Smooth muscle cell (in vitro differentiated cells): ENCODE results near the gene PKHD1. TPM values are rescaled to one million over a fixed set of nuclear protein-coding genes. Genes with fewer than 3 reads are reported as not detected.

ENCODE experiments used
- DNase-seq: peaks from one replicate; lab custom pipeline; 2025; ENCODE audit not compliant: unreplicated experiment; lab: John Stamatoyannopoulos, UW
- H2AFZ ChIP-seq: fragments of 200-600 bp; sonication (generic); 2 replicates; pipeline ENCODE4 v1.6.0; 2016; ENCODE audit warnings: antibody characterized with exemption, low read depth, mild to moderate bottlenecking
- H3F3A ChIP-seq: fragments of 200-600 bp; sonication (generic); 2 replicates; pipeline ENCODE4 v1.6.0; 2017; ENCODE audit warnings: antibody characterized with exemption, low read depth
- H3K27ac ChIP-seq: fragments of 200-600 bp; sonication (generic); 2 replicates; pipeline ENCODE4 v1.5.1; 2016; ENCODE audit warnings: low read depth, mild to moderate bottlenecking
- H3K27me3 ChIP-seq: fragments of 200-600 bp; sonication (generic); 2 replicates; pipeline ENCODE4 v1.6.1; 2016; ENCODE audit warnings: low read depth, mild to moderate bottlenecking
- H3K36me3 ChIP-seq: fragments of 200-600 bp; sonication (generic); 2 replicates; pipeline ENCODE4 v1.5.1; 2016; ENCODE audit warnings: low read depth
- H3K4me1 ChIP-seq: fragments of 200-600 bp; sonication (generic); 2 replicates; pipeline ENCODE4 v1.5.1; 2016; ENCODE audit warnings: low read depth
- H3K4me2 ChIP-seq: fragments of 200-600 bp; sonication (generic); 2 replicates; pipeline ENCODE4 v1.6.0; 2016; ENCODE audit warnings: mild to moderate bottlenecking
- H3K4me3 ChIP-seq: fragments of 200-600 bp; sonication (generic); 2 replicates; pipeline ENCODE4 v1.5.1; 2016; ENCODE audit warnings: mild to moderate bottlenecking
- H3K79me2 ChIP-seq: fragments of 200-600 bp; sonication (generic); 2 replicates; pipeline ENCODE4 v1.6.0; 2016; ENCODE audit warnings: low read depth, mild to moderate bottlenecking
- H3K9ac ChIP-seq: fragments of 200-600 bp; sonication (generic); 2 replicates; pipeline ENCODE4 v1.6.0; 2016; ENCODE audit warnings: low read depth
- H3K9me3 ChIP-seq: fragments of 200-600 bp; sonication (generic); replicated peaks from 2 replicates; pipeline ENCODE4 v1.5.1; 2016; ENCODE audit warnings: low read depth
- H4K20me1 ChIP-seq: fragments of 200-600 bp; sonication (generic); 2 replicates; pipeline ENCODE4 v1.6.0; 2016; ENCODE audit warnings: low read depth
- WGBS: methylation state at CpG from one replicate; pipeline ENCODE4 v1.1.7; 2016; ENCODE audit warnings: low lambda C conversion rate; 5-methylcytosine and 5-hydroxymethylcytosine counted together
- polyA plus RNA-seq: library from polyadenylated mRNA; unstranded; fragments of >200 nt; fragmentation: Nextera tagmentation; extraction: Ambion mirVana; gene quantifications from 2 replicates; pipeline ENCODE4 v1.2.1, GENCODE V29; 2016
- total RNA-seq: library from RNA; depleted of rRNA; stranded (reverse); fragments of >200 nt; gene quantifications from 2 replicates; pipeline ENCODE4 v1.2.3, GENCODE V29; 2014
- TF ChIP-seq, protein P1 (sequence below): fragments of 200-600 bp; sonication (generic); IDR thresholded peaks from 2 replicates; pipeline ENCODE4 v1.5.1; 2017; ENCODE audit warnings: borderline replicate concordance, mild to moderate bottlenecking, antibody characterized with exemption; ENCODE audit not compliant: insufficient read depth, poor library complexity, severe bottlenecking

Gene PKHD1
- total and polyA plus RNA-seq, 2 experiments from 2014 or later, result not detected

DNA sequence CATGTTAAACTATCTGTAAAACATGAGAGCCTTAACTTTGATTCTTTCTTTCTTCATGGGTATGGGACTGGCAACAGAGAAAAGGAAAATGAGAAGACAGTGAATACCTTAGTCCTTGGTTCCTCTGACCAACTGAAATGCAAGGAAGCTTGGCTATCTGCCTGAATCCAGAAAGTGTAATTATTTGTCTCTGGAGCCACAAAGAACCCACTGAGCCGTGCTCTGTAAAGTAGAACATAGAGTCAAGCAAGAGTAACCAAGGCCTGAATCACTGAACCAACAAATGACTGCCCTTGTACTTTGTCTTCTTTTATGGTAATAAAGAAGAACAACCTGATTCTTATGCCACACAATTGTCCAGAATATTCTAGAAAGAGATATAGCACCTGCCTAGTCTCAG is 27.6 kb downstream of the PKHD1 start:
- Histone ChIP-seq H3K36me3 (no peaks in the 10 kb centered on the region), H3K9me3 (no peaks in the 10 kb centered on the region), H3K79me2 (no peaks in the 10 kb centered on the region), H3K4me1 (no peaks in the 10 kb centered on the region), H3K9ac (no peak overlapping the region), H3K27me3 (peaks cover 14% of the 10 kb centered on the region), H3K27ac (no peak overlapping the region), H3K4me2 (no peak overlapping the region), H4K20me1 (no peaks in the 10 kb centered on the region), H3K4me3 (no peak overlapping the region), H3F3A (no peaks in the 10 kb centered on the region), H2AFZ (no peak overlapping the region)
- WGBS, result 100% methylated on average over 1 of the region's 1 CpG
- TF ChIP-seq, protein P1, sequence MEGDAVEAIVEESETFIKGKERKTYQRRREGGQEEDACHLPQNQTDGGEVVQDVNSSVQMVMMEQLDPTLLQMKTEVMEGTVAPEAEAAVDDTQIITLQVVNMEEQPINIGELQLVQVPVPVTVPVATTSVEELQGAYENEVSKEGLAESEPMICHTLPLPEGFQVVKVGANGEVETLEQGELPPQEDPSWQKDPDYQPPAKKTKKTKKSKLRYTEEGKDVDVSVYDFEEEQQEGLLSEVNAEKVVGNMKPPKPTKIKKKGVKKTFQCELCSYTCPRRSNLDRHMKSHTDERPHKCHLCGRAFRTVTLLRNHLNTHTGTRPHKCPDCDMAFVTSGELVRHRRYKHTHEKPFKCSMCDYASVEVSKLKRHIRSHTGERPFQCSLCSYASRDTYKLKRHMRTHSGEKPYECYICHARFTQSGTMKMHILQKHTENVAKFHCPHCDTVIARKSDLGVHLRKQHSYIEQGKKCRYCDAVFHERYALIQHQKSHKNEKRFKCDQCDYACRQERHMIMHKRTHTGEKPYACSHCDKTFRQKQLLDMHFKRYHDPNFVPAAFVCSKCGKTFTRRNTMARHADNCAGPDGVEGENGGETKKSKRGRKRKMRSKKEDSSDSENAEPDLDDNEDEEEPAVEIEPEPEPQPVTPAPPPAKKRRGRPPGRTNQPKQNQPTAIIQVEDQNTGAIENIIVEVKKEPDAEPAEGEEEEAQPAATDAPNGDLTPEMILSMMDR, result no peak
- DNase-seq, result no peak

DNA sequence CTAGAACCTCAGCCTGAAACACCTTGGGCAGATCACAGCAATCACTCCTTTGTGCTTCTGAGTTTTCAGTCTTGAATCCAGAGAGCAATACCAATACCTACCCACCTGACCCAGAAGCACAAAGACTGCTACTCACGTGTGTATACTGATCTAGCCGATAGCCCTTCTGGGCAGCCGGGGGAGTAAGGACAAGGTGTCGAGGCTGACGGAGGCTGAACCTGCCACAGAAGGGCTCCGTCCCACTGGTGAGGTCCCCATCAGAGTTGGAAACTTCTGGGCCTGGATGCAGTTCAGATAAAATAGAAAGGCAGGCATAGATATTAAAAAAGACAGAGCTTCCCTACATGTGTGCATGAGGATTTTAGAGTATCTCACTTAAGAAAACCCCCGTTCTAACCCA is 32.0 kb downstream of the PKHD1 start:
- no peaks in the 10 kb centered on the region for H4K20me1 ChIP-seq
- H3K9ac ChIP-seq, result no peak overlapping the region
- TF ChIP-seq, protein P1, result no peak
- no peak overlapping the region for H3K27ac ChIP-seq
- H3K36me3 ChIP-seq, result no peaks in the 10 kb centered on the region
- no peak overlapping the region for H2AFZ ChIP-seq
- no peak for DNase-seq
- H3K4me2 ChIP-seq, result no peak overlapping the region
- no peaks in the 10 kb centered on the region for H3K79me2 ChIP-seq
- H3K4me3 ChIP-seq, result no peak overlapping the region
- peaks cover 33% of the 10 kb centered on the region for H3K27me3 ChIP-seq
- no peaks in the 10 kb centered on the region for H3K9me3 ChIP-seq
- 90% methylated on average over 7 of the region's 7 CpGs for WGBS
- no peaks in the 10 kb centered on the region for H3K4me1 ChIP-seq
- no peaks in the 10 kb centered on the region for H3F3A ChIP-seq

DNA sequence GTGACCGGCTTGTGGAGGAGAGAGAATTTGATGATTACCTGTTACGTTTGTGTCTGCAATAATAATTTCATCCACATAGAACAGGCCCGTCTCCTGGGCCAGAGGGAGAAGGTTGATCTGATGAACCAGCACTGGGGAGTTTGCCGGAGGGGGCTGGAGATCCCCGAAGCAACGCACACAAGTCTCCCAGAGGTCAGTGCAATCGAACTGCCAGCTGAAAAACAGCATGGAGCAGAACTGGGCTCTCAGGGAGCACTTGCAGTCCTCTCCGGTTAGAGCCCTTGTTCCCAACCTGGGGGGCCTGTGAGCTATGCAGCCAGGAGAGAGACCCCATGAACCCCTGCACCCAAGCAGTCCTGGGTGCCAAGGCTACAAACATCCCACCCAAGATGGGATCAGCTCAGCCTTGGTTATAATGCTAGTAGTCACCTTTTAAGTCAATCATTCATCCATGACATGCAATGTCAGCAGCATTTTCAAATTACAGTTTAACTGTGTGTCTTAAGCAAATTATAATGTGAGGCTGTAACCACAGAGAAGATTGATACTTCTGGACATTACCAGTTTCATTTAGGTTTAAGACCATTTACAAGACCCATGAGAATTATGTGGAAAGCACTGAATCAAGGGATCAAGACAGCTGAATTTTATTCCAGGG is 34.2 kb downstream of the PKHD1 start:
- no peaks in the 10 kb centered on the region for H4K20me1 ChIP-seq
- no peak overlapping the region for H3K27ac ChIP-seq
- no peak overlapping the region for H2AFZ ChIP-seq
- H3K4me1 ChIP-seq, result no peaks in the 10 kb centered on the region
- H3K4me2 ChIP-seq, result no peak overlapping the region
- H3K9ac ChIP-seq, result no peak overlapping the region
- H3K9me3 ChIP-seq, result no peaks in the 10 kb centered on the region
- H3K79me2 ChIP-seq, result no peaks in the 10 kb centered on the region
- peaks cover 34% of the 10 kb centered on the region for H3K27me3 ChIP-seq
- H3F3A ChIP-seq, result no peaks in the 10 kb centered on the region
- WGBS, result 95% methylated on average over 8 of the region's 8 CpGs
- TF ChIP-seq, protein P1, result no peak
- no peaks in the 10 kb centered on the region for H3K36me3 ChIP-seq
- H3K4me3 ChIP-seq, result no peak overlapping the region
- DNase-seq, result no peak

DNA sequence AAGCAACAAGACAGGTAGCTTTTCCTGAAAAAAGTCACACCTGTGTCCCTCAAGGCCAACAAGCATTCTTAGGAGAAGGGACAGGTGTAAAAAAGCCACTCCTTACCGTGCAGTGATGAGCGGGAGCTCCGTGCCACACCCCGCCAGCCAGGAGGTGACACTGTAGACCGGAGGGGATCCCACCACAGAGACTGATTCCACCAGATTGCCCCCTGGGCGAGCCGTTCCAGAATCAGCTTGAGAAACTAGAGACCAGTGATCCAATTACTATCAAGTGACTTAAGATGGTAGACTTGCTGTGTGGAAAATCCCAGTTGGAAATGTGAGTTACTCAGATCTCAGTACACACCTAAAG is 37.4 kb downstream of the PKHD1 start:
- H2AFZ ChIP-seq, result no peak overlapping the region
- no peaks in the 10 kb centered on the region for H3F3A ChIP-seq
- no peaks in the 10 kb centered on the region for H4K20me1 ChIP-seq
- DNase-seq, result no peak
- 72% methylated on average over 7 of the region's 7 CpGs for WGBS
- TF ChIP-seq, protein P1, result no peak
- no peak overlapping the region for H3K4me2 ChIP-seq
- H3K9ac ChIP-seq, result no peak overlapping the region
- peaks cover 22% of the 10 kb centered on the region for H3K27me3 ChIP-seq
- no peaks in the 10 kb centered on the region for H3K79me2 ChIP-seq
- H3K9me3 ChIP-seq, result no peaks in the 10 kb centered on the region
- no peak overlapping the region for H3K27ac ChIP-seq
- H3K4me3 ChIP-seq, result no peak overlapping the region
- H3K4me1 ChIP-seq, result no peaks in the 10 kb centered on the region
- no peaks in the 10 kb centered on the region for H3K36me3 ChIP-seq
